ENCODE results near the gene EML6.

DNA sequence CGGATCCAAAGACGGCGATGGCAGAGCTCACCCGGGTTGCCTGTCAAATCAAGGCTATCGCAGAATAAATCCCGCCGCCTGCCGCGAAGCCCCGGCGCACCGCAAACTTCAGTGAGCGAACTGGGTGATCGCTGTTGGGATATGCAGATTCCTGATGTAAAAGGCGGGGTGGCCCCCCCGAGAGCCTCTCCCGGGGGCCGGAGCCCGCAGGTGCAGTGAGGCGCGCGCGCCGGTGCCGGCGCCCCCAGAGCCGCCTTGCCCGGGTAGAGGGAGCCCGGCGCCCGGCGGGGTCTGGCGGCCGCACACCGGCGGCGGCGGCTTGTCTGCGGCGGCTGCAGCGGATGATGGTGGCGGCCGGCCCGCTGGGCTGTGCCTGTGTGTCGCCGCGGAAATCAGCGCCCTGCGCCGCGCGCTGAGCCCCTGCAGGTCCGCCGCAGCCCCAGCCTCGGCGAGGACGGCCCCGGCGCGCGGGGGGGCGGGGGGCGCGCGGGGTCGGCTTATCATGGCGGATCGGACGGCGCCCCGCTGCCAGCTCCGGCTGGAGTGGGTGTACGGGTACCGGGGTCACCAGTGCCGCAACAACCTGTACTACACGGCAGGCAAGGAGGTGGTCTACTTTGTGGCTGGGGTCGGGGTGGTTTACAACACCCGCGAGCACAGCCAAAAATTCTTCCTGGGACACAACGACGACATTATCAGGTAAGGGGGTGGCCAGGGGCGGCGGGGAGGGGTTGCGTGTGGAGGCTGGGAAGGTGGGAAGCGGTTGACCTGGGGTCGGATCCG, 1.3 kb downstream of the EML6 start:
- TF ChIP-seq, protein P1, sequence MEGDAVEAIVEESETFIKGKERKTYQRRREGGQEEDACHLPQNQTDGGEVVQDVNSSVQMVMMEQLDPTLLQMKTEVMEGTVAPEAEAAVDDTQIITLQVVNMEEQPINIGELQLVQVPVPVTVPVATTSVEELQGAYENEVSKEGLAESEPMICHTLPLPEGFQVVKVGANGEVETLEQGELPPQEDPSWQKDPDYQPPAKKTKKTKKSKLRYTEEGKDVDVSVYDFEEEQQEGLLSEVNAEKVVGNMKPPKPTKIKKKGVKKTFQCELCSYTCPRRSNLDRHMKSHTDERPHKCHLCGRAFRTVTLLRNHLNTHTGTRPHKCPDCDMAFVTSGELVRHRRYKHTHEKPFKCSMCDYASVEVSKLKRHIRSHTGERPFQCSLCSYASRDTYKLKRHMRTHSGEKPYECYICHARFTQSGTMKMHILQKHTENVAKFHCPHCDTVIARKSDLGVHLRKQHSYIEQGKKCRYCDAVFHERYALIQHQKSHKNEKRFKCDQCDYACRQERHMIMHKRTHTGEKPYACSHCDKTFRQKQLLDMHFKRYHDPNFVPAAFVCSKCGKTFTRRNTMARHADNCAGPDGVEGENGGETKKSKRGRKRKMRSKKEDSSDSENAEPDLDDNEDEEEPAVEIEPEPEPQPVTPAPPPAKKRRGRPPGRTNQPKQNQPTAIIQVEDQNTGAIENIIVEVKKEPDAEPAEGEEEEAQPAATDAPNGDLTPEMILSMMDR (IDR thresholded peaks at IDR 0.05) = no peak
- TF ChIP-seq EHMT2 (IDR thresholded peaks at IDR 0.05; ENCODE audit: low read depth) (no peak), CHD2 (IDR thresholded peaks at IDR 0.05; ENCODE audit: low read length, partially characterized antibody) (no peak), ZFP36 (IDR thresholded peaks at IDR 0.05; ENCODE audit: borderline replicate concordance, partially characterized antibody) (no peak), CEBPB (IDR thresholded peaks at IDR 0.05) (no peak), ZNF302 (CRISPR knock-in tag; IDR thresholded peaks at IDR 0.05) (no peak), MAX (IDR thresholded peaks at IDR 0.05) (no peak)

All from A549 (cell line).